HG03558 (cell line): Measurements from ENCODE around the gene EPO.
A peak's percentile ranks its signal among the peaks of the same experiment; 100 is the strongest.
"Not testable (repeated sequence)": the region's sequence is repeated elsewhere in the genome, so short reads cannot be mapped to it uniquely, and the experiment has no call there.

Source experiments
- ATAC-seq: cut with Tn5 transposase; IDR thresholded peaks from one replicate; pipeline ENCODE4 v1.9.1; 2021; ENCODE audit warnings: moderate number of reproducible peaks; ENCODE audit not compliant: unreplicated experiment; ENCODE audit errors: extremely low read depth

The EPO gene

GRCh38 chr7:100701089-100701488, 19.2 kb upstream of the EPO start:
- ATAC-seq, result not testable (repeated sequence)

DNA sequence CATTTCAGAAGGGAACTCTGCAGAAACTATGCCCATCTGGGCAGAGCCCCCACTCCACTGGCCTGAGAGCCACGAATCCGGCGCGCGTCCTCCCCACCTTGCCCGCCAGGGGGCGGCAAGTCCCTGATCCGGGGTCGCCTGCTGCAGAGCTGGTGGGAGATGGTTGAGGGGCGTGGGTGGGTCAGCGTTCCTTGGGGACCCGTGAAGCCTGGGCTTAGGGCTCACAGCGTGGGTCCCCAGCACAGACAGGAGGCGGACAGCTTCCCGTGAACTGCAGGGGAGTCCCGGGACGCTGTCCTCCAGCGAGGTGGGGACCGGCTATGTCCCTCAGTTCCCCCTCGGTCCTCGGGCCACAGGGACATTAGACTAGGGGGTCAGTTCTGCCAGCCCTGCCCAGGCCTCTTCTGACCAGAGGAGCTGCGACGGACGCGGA, 14.9 kb upstream of the EPO start:
- no peak for ATAC-seq

DNA sequence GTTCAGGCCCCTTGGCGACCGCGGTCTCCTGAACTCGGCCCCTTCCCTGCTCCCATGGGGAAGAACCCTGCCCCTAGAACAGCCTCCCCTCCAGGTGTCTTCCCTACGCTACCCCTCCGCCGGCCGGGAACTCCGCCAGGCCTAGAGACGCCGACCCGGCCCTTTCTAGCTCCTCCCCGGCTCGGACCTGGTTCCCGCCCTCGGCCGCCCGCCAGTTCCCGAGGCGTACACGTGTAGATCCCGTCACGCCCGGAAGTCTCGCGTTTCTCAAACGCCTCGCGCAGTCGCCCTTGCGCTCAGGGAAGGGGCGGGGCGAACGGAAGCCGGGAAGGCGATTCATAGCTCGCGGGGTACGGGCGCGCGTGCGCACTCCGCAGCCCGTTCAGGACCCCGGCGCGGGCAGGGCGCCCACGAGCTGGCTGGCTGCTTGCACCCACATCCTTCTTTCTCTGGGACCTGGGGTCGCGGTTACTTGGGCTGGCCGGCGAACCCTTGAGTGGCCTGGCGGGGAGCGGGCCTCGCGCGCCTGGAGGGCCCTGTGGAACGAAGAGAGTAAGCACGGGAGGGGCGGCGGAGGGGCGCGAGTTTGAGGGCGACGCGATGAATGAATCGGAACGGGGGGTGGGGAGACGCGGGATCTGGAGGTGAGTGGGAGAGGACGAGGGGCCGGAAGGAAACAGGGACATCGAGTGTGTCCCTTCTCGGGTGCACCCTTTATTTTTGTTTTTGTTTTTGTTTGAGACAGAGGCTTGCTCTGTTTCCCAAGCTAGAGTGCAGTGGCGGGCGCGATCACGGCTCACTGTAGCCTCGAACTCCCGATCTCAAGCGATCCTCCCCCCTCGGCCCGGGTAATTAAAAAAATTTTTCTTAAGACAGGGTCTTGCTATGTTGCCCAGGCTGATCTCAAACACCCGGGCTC, 14.3 kb upstream of the EPO start, which contains the start of gene POP7:
Gene POP7, plus strand, starts transcription at position 369 of the 919 bp plus-strand sequence. CDS start 710 bp downstream, outside the sequence.
- peak; percentile 72 for ATAC-seq

GRCh38 chr7:100706672-100707311, 13.5 kb upstream of the EPO start:
- no peak for ATAC-seq

DNA sequence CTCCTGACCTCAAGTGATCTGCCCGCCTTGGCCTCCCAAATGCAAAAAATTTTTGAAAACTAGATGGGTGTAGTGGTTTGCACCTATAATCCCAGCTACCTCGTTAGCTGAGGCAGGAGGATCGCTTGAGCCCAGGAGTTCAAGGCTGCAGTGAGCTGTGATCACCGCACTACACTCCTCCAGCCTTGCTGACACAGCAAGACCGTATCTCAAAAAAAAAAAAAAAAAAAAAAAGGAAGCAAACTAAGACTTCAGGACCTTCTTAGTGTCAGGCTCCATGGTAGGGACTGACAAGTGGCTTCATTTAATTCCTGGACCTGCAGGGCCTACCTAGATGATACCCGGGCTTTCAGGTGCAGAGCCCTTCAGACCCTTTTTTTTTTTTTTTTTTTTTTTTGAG, 11.9 kb upstream of the EPO start:
- ATAC-seq, result no peak

GRCh38 chr7:100710452-100710851, 9.8 kb upstream of the EPO start:
- ATAC-seq, result no peak

GRCh38 chr7:100711369-100711768, 8.9 kb upstream of the EPO start:
- no peak for ATAC-seq

DNA sequence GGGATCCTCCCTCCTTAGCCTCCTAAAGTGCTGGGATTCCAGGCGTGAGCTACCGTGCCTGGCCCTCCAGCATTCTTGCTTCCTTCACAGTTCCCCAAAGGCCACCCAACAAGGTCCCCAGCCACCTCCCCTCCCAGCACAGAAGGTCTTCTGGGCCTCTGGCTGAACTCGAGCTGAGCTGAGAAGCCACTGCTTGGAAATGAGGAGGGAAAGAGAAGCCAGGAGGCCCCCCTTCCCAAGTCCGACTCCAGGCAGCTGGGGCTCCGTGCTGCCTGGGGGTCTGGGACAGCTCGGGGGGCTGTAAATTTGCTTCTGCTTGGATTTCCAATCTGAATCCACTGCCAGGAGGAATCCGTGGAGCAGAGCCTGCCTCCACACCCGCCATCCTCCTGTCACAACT, 5.5 kb upstream of the EPO start:
- ATAC-seq, result no peak

DNA sequence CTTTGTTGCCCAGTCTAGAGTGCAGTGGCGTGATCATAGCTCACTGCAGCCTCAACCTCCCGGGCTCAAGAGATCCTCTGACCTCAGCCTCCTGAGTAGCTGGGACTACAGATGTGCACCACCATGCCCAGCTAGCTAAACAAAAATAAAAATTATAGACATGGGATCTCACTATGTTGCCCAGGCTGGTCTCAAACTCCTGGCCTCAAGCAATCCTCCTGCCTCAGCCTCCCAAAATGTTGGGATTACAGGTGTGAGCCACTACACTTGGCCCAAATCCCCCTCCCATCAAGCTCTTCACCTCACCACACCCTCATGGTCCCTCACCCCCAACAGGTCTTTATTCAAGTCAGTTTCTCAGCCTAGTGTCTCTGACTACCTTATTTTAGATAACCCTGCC, 3.2 kb upstream of the EPO start:
- ATAC-seq, result not testable (repeated sequence)

GRCh38 chr7:100719523-100720278, 567 bp upstream of the EPO start:
- ATAC-seq, result no peak

- no peak for ATAC-seq
Observed at GRCh38 chr7:100720671-100721504, 620 bp downstream of the EPO start.

DNA sequence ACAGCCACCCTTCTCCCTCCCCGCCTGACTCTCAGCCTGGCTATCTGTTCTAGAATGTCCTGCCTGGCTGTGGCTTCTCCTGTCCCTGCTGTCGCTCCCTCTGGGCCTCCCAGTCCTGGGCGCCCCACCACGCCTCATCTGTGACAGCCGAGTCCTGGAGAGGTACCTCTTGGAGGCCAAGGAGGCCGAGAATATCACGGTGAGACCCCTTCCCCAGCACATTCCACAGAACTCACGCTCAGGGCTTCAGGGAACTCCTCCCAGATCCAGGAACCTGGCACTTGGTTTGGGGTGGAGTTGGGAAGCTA, 1.2 kb downstream of the EPO start:
- no peak for ATAC-seq

DNA sequence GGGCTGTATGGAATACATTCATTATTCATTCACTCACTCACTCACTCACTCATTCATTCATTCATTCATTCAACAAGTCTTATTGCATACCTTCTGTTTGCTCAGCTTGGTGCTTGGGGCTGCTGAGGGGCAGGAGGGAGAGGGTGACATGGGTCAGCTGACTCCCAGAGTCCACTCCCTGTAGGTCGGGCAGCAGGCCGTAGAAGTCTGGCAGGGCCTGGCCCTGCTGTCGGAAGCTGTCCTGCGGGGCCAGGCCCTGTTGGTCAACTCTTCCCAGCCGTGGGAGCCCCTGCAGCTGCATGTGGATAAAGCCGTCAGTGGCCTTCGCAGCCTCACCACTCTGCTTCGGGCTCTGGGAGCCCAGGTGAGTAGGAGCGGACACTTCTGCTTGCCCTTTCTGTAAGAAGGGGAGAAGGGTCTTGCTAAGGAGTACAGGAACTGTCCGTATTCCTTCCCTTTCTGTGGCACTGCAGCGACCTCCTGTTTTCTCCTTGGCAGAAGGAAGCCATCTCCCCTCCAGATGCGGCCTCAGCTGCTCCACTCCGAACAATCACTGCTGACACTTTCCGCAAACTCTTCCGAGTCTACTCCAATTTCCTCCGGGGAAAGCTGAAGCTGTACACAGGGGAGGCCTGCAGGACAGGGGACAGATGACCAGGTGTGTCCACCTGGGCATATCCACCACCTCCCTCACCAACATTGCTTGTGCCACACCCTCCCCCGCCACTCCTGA, 2.4 kb downstream of the EPO start:
- no peak for ATAC-seq

DNA sequence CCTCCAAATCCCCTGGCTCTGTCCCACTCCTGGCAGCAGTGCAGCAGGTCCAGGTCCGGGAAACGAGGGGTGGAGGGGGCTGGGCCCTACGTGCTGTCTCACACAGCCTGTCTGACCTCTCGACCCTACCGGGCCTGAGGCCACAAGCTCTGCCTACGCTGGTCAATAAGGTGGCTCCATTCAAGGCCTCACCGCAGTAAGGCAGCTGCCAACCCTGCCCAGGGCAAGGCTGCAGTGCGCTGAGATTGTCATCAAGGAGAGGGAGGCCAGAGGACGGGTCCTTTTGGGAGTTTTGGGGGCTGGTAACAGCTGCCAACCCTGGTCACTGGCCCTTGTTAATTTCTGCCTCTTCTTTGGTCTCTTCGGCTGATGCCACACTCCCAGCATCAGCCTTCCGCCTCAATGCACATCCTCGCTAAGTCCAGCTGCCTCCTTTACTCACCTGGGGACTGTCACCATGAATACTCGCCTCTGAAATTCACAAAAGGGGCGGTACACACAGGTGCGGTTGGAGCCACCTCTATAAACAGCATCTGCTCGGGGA, 3.5 kb downstream of the EPO start:
- ATAC-seq, result no peak

DNA sequence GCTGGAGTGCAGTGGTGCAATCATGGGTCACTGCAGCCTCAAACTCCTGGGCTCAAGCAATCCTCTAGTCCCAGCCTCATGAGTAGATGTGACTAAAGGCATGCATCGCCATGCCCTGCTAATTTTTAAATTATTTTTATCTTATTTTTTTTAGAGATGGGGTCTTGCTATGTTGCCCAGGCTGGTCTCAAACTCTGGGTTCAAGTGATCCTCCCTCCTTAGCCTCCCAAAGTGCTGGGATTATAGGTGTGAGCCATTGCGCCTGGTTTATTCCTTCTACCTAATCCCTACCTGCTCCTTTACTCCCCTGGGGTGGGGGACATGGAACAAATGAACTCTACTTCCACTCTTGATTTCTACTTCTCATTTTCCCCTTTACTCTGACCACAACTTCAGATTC, 4.1 kb downstream of the EPO start:
- ATAC-seq, result not testable (repeated sequence)

- no peak for ATAC-seq
Observed at GRCh38 chr7:100726996-100727761, 6.9 kb downstream of the EPO start.

DNA sequence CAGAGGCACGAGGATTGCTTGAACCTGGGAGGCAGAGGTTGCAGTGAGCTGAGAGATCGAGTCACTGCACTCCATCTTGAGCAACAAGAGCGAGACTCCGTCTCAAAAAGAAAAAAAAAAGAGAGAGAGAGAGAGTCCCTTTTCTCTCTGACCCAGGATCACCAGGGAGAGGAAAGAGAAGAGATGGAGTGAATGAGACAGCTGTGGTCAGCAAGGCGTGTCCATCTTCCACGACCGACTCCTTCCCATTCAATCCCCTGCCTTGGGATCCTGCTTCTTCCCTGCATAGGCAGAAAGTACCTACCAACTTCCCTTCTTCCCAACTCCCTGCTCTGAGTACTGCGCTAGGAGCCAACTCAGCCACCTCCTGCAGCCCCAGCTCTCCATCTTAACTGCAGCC, 7.9 kb downstream of the EPO start:
- ATAC-seq, result no peak

- ATAC-seq, result no peak
Observed at GRCh38 chr7:100730136-100730800, 10.0 kb downstream of the EPO start.
